IMR-90 (cell line): ENCODE measurements around the gene TNS3.

ENCODE experiments used
- CTCF ChIP-seq: conservative IDR thresholded peaks from 2 replicates; pipeline ENCODE4 v1.5.1; 2012; ENCODE audit warnings: mild to moderate bottlenecking, low read depth, low read length, improper control_type of control experiment
- POLR2A ChIP-seq: IDR thresholded peaks from 2 replicates; pipeline ENCODE4 v1.6.1; 2012; ENCODE audit warnings: mild to moderate bottlenecking, low read depth, low read length

DNA sequence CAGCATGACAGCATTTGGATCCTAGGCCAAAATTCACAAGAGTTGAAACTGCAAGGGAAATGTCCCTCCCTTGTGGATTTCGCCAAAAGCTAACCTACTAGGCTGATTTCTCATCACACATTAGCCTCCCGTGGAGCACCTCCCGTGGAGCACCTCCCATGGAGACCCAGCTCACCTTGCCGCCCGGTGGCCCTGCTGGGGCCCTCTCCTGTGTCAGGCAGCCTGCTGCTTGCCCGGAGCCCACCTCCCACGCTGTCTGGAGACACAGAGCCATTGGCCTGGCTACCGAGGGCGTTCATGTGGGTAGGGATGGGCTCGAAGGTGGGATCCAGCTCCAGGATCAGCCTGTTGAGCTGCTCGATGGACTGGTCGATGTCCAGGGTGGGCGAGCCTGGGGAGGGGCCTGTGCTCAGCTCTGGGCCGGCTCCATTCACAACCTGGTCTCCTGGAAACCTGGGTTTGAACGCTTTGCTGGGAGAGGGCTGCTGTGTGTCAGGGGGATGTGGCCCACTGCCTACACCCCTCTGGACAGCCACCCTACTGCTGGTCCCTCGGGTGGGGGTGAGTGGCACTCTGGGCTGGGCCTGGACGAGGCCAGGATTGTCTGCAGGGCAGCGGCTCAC is 213.6 kb downstream of the TNS3 start:
- TF ChIP-seq CTCF (no peak), POLR2A (no peak)
